ENCODE measurements around the gene GPR39. TPM values are rescaled to one million over a fixed set of nuclear protein-coding genes. Genes with fewer than 3 reads are reported as not detected.

The GPR39 gene
- total and polyA plus RNA-seq, 12 donors, result 0.04 TPM; not detected in 11

- intact Hi-C loops (cut with DNase I), result no loop called here
- ATAC-seq (peak; percentile 70 to 94 (median 76)), DNase-seq (peak; percentile 25 to 37)
- WGBS, 2 donors, result 2% methylated on average over 60 of the region's 60 CpGs
- H3K9me3 ChIP-seq, result no peaks in the 10 kb centered on the region
- peak overlapping the region; percentile 12 to 75 (median 54) for H3K4me3 ChIP-seq
- no peaks in the 10 kb centered on the region for H3K36me3 ChIP-seq
- H3K27me3 ChIP-seq, result peaks cover 0 to 54% (median 28%) of the 10 kb centered on the region in 7 donors
- no peak for TF ChIP-seq CTCF (IDR thresholded peaks at IDR 0.05)
- H3K4me1 ChIP-seq, result peaks cover 0 to 15% (median 11%) of the 10 kb centered on the region in 9 donors
- peak overlapping the region in 1 of 10 donors; percentile 10 for H3K27ac ChIP-seq
These were observed 486 bp upstream of the GPR39 start for GRCh38 chr2:132415915-132416722.

GRCh38 chr2:132417430-132418035 lies 928 bp downstream of the GPR39 start:
- peak in 1 of 8 donors; percentile 26 for ATAC-seq
- intact Hi-C loops (cut with DNase I), result no loop called here
- no peak for TF ChIP-seq CTCF (IDR thresholded peaks at IDR 0.05)
- Histone ChIP-seq H3K27ac (no peak overlapping the region), H3K36me3 (no peaks in the 10 kb centered on the region), H3K27me3 (peaks cover 0 to 46% (median 28%) of the 10 kb centered on the region in 7 donors), H3K4me1 (peaks cover 0 to 15% (median 11%) of the 10 kb centered on the region in 9 donors), H3K4me3 (no peak overlapping the region), H3K9me3 (no peaks in the 10 kb centered on the region)
- no peak for DNase-seq
- WGBS, 2 donors, result 95 to 99% methylated on average over 30 of the region's 30 CpGs

GRCh38 chr2:132419235-132419634 lies 2.6 kb downstream of the GPR39 start:
- Histone ChIP-seq H3K36me3 (no peaks in the 10 kb centered on the region), H3K9me3 (no peaks in the 10 kb centered on the region), H3K4me1 (peaks cover 0 to 15% (median 11%) of the 10 kb centered on the region in 9 donors), H3K27me3 (peaks cover 0 to 35% (median 23%) of the 10 kb centered on the region in 7 donors), H3K27ac (no peak overlapping the region), H3K4me3 (no peak overlapping the region)
- no peak for ATAC-seq
- TF ChIP-seq CTCF (IDR thresholded peaks at IDR 0.05), result no peak
- no peak for DNase-seq
- 80 to 90% methylated on average over 3 of the region's 3 CpGs for WGBS, 2 donors
- intact Hi-C loops (cut with DNase I), result no loop called here

- Histone ChIP-seq H3K4me3 (no peak overlapping the region), H3K27ac (no peak overlapping the region), H3K9me3 (no peaks in the 10 kb centered on the region), H3K36me3 (no peaks in the 10 kb centered on the region), H3K27me3 (peaks cover 0 to 33% (median 20%) of the 10 kb centered on the region in 7 donors), H3K4me1 (peaks cover 0 to 15% (median 11%) of the 10 kb centered on the region in 9 donors)
- ATAC-seq (no peak), DNase-seq (no peak)
- WGBS, 2 donors, result 81 to 87% methylated on average over 6 of the region's 6 CpGs
- no peak for TF ChIP-seq CTCF (IDR thresholded peaks at IDR 0.05)
- intact Hi-C loops (cut with DNase I), result no loop called here
These were observed 3.3 kb downstream of the GPR39 start for GRCh38 chr2:132419941-132420340.

Measured in heart right ventricle (tissue), 16 donors.